Activated T-helper 1 cell treated with Interleukin-2 at 50 U/mL for 16 hours (primary cell): Measurements from ENCODE around the gene CBLN4.

ENCODE experiments used
- DNase-seq: peaks from one replicate; pipeline ENCODE4 v3.0.0-alpha.2; 2020; ENCODE audit warnings: low read depth

Gene CBLN4

GRCh38 chr20:56005389-56005715, at the start of gene CBLN4:
Gene CBLN4, minus strand, starts transcription at chr20:56005519. Its CDS starts 1,348 bp downstream, at chr20:56004171.
- DNase-seq, result no peak

- DNase-seq, result no peak
Observed at GRCh38 chr20:56043227-56043626, 37.9 kb upstream of the CBLN4 start.

- no peak for DNase-seq
Observed at GRCh38 chr20:56032251-56032650, 26.9 kb upstream of the CBLN4 start.

- DNase-seq, result no peak
Observed at GRCh38 chr20:56018716-56019115, 13.4 kb upstream of the CBLN4 start.

GRCh38 chr20:56018194-56018593, 12.9 kb upstream of the CBLN4 start:
- DNase-seq, result no peak

- DNase-seq, result no peak
Observed at GRCh38 chr20:56017560-56017959, 12.2 kb upstream of the CBLN4 start.

GRCh38 chr20:56014998-56015397, 9.7 kb upstream of the CBLN4 start:
- DNase-seq, result no peak

GRCh38 chr20:56014151-56014550, 8.8 kb upstream of the CBLN4 start:
- no peak for DNase-seq

- no peak for DNase-seq
Observed at GRCh38 chr20:56004611-56005388, 519 bp downstream of the CBLN4 start.

GRCh38 chr20:56004007-56004406, 1.3 kb downstream of the CBLN4 start:
- DNase-seq, result no peak

GRCh38 chr20:56002908-56003800, 2.2 kb downstream of the CBLN4 start:
- no peak for DNase-seq

GRCh38 chr20:56001890-56002289, 3.4 kb downstream of the CBLN4 start:
- DNase-seq, result no peak

- no peak for DNase-seq
Observed at GRCh38 chr20:56001106-56001785, 4.1 kb downstream of the CBLN4 start.

- DNase-seq, result no peak
Observed at GRCh38 chr20:55978550-55978949, 26.8 kb downstream of the CBLN4 start.

- DNase-seq, result no peak
Observed at GRCh38 chr20:55977690-55978459, 27.4 kb downstream of the CBLN4 start.

- no peak for DNase-seq
Observed at GRCh38 chr20:55974491-55975202, 30.7 kb downstream of the CBLN4 start.

- DNase-seq, result no peak
Observed at GRCh38 chr20:55964790-55965189, 40.5 kb downstream of the CBLN4 start.

- no peak for DNase-seq
Observed at GRCh38 chr20:55961376-55962330, 43.7 kb downstream of the CBLN4 start.

GRCh38 chr20:55953201-55953600, 52.1 kb downstream of the CBLN4 start:
- no peak for DNase-seq

GRCh38 chr20:55947701-55948100, 57.6 kb downstream of the CBLN4 start:
- DNase-seq, result no peak
